Limb (tissue), 2 donors: ENCODE data around the gene ZNF469.

Experiments
- DNase-seq, 2 donors: peaks; one replicate each; pipeline ENCODE4 v3.0.0-alpha.2; 2016; ENCODE audit errors: extremely low spot score in 2 of 2

Gene ZNF469, protein sequence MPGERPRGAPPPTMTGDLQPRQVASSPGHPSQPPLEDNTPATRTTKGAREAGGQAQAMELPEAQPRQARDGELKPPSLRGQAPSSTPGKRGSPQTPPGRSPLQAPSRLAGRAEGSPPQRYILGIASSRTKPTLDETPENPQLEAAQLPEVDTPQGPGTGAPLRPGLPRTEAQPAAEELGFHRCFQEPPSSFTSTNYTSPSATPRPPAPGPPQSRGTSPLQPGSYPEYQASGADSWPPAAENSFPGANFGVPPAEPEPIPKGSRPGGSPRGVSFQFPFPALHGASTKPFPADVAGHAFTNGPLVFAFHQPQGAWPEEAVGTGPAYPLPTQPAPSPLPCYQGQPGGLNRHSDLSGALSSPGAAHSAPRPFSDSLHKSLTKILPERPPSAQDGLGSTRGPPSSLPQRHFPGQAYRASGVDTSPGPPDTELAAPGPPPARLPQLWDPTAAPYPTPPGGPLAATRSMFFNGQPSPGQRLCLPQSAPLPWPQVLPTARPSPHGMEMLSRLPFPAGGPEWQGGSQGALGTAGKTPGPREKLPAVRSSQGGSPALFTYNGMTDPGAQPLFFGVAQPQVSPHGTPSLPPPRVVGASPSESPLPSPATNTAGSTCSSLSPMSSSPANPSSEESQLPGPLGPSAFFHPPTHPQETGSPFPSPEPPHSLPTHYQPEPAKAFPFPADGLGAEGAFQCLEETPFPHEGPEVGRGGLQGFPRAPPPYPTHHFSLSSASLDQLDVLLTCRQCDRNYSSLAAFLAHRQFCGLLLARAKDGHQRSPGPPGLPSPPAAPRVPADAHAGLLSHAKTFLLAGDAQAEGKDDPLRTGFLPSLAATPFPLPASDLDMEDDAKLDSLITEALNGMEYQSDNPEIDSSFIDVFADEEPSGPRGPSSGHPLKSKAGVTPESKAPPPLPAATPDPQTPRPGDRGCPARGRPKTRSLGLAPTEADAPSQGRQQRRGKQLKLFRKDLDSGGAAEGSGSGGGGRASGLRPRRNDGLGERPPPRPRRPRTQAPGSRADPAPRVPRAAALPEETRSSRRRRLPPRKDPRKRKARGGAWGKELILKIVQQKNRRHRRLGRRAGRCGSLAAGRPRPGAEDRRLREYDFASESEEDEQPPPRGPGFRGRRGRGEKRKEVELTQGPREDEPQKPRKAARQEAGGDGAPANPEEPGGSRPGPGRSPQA (N-terminal part only)

DNA sequence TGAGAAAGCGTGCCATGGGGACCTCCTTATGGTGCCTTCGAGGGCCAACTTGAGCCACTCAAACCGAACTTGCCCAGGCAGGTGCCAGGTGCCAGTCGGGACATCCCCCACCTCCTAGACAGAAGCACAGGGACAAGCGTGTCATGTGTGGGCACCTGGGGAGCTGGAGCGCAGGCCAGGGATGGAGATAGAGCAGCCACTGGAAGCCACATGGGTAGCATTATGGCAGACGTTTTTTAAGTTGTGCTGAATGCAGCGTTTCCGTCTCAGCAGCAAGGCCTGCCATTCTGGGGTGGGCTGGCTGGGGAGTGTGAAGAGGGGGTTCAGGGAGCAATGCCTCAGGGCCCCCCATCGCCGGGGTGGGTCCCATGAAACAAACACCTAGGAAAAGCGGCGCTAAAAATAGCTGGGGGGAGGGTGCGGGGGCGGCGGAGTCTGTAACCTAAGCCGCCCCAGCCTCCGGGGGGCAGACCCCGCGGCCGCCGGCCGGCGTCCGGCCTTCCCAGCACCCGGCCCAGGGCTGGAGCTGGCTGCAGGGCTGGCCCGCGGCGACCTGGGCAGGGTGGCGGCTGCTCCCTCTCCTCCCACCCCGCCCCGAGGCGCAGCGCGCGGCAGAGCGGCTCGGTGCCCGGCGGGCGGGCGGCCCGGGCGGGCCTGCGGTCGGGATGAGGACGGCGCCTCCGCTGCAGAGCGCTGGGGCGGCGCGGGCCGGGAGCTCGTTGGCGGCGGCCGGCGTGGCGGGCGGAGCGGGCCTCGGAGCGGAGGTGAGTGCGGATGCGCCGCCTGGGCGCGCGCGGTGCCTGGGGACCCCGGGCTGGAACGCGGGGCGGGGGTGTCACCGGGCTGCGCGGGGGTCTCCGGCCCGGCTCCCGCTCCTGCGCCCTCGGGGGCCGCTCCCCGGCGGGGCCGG is at the start of gene ZNF469:
Gene ZNF469 (plus strand): TSS at position 469 of the 910 bp plus-strand sequence. CDS start 44,512 bp downstream, outside the sequence.
- DNase-seq, result peak in 1 of 2 donors; percentile 66

DNA sequence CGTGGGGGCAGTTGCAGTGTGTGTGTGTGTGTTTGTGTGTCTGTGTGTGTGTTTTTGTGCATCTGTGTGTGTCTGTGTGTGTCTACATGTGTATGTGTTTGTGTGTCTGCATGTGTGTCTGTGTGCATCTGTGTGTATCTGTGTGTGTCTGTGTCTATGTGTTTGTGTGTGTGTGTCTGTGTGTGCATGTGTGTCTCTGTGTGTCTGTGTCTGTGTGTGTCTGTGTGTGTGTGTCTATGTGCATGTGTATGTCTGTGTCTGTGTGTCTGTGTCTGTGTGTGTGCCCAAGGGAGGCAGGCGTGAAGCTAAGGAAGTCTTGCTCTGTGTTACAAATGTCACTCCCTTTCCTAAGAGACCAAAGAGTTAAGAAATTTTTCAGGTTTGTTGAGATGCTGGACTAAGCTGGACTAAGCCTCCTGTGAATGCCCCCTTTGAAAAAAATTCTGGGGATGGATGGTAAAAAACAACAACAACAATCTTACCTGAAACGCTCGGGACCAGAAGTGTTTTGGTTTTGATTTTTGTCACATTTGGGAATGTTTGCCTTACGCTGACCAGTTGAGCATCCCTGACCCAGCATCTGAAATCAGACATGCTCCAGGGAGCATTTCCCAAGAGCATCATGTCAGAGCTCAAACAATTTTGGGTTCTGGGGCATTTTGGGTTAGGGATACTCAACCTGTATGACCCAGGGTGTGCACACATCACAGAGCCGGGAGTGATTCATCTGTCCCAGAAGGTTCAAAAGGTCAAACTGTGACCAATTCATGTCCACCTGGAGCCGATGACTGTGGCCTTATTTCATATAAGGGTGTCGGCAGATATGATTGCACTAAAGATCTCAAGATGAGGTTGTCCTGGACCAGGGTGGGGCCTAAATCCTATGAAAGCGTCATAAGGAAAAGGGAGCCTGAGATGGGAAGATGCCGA is 48.6 kb upstream of the ZNF469 start:
- no peak for DNase-seq

DNA sequence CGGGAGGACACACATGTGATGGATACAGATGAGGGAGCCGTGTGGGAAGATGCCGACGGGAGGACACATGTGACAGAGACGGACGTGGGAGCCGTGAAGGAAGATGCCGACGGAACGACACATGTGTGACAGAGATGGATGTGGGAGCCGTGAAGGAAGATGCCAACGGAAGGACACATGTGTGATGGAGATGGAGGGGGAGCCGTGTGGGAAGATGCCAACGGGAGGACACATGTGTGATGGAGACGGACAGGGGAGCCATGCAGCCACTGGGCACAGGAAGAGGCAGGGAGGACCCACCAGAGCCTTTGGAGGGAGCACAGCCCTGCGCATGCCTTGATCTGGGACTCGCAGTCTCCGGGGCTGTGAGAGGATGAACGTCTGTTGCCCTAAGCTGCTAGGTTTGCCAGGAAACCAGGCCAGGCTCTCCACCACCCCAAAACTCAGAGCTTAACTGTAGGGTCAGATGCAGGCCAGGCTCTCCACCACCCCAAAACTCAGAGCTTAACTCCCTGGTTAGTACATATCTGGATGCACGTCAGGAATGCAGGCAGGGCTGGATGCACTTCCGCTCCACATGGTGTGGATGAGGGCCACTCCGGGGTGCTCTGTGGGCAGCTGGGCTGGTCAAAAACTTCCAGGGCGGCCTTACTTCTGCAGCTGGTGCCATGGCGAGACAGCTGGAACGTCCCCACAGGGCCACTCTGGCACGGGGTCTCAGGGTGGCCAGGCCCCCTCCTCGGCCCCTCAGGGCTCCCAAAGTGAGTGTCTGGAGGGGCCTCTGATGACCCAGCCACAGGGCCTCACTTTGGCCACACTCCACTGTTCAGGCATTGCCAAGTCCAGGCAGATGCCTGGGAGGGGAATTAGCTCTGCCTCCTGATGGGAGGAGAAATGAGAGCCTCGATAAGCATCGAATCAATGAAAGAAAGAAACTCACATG is 47.7 kb upstream of the ZNF469 start:
- no peak for DNase-seq

DNA sequence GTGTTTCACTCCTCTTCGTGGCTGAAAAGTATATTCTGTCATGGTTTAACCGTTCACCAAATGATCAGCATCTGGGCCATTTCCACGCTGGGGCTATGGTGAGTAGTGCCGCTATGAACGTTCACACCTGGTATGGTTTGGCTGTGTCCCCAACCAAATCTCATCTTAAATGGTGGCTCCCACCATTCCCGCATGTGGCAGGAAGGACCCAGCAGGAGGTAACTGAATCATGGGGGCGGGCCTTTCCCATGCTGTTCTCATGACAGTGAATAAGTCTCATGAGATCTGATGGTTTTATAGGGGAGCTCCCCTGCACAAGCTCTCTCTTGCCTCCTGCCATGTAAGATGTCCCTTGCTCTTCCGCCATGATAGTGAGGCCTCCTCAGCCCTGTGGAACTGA is 45.7 kb upstream of the ZNF469 start:
- no peak for DNase-seq

DNA sequence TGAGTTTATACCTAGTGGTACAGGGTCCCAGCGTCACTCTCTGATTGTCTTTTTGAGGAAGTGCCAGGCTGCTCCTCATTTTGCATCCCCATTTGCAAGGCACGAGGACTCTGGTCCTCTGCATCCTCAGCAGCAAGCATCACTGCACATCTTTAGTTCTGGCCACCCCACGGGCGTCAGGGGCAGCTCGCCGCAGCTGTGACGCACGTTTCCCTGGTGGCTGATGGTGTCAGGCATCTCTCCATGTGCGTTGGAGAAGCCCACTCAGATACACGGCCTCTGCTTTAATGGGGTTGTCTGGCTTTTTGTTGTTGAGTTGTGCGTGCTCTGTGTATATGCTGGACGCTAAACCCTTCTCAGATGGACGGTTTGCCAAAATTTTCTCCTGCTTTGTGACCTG is 45.2 kb upstream of the ZNF469 start:
- no peak for DNase-seq

DNA sequence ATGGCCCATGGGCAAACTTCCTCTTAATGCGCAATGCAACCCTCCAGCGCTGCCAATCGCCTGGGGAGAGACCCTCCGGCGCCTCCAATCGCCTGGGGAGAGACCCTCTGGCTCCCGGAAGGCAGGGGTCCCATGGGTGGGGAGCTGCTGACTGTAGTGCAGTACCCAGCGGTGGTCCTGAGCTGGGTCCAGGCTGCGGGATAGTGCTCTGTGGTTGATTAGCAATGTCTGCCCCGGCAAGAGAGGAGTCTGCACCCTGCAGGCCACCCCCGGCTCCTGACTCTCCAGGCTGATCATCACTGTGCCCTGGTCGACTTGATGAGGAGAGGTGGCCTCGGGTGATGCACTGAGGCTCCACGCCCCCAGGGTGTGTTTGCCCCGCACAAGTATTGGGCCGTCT is 44.6 kb upstream of the ZNF469 start:
- DNase-seq, result no peak

DNA sequence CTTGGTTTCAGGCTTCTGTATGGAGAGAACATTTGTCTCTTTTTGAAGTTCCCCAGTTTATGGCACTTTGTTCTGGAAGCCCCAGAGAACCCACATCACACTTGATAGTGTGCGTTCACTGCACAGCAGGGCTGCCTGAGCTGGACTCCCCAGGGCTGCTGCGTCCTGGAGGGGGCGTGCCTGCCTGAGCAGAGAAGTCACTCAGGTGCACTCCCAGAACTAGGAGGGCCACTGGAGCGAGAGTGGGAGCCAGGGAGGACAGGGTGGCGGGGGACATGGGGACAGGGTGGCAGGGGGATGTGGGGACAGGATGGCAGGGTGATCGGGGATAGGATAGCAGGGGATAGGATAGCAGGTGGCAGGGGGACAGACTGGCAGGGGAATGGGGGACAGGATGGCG is 43.9 kb upstream of the ZNF469 start:
- DNase-seq, result no peak

DNA sequence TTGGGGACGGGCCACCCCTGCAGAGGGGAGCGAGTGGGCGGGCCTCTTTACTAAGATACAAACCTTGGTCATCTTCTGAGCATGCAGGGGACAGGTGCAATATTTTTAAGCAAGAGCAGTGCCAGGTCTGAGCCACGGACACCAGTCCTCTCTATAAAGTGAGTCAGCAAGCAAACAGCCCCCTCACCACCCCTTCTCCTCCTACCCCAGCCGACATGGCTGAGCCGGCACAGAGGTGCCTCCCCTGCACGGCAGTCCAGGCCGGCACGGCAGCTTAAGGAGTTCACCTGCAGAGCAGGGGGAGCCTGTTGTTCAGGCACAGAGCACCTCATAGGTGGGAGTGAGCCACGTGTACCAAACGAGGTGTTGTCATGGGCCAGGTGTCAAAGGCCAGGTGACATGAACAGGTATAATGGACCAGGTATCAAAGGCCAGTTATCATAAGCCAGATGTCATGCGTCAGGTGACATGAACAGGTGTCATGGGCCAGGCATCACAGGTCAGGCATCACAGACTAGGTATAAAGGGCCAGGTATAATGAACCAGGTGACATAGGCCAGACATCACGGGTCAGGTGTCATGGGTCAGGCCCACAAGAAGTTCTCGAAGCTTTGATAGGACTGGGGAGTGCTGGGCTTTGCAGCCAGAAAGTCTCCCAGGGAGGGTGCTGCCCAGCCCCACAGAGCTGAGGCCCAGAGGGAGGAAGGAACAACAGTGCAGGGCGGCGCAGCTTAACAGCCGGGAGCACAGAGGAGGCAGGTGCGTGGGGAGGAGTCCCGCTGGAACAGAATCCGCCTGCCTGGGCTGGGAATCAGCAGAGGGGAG is 42.6 kb upstream of the ZNF469 start:
- no peak for DNase-seq

DNA sequence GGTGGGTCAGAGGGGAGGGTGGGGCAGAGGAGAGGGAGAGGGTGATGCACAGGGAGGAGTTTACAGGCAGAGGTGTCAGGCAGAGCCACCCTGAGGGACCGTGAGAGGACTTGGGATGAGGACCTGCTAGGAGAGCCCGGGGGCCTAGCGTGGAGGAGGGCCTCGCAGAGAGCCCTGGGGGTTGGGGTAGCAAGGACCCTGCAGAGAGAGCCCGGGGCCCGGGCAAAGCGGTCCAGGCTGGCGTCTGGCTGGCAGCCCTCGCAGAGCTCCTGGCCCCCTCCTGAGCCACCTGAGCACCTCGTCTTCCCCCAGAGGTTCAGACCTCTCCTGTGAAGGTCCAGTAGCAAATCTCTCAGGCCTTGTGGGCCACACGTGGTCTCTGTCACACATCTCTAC is 42.0 kb upstream of the ZNF469 start:
- no peak for DNase-seq

DNA sequence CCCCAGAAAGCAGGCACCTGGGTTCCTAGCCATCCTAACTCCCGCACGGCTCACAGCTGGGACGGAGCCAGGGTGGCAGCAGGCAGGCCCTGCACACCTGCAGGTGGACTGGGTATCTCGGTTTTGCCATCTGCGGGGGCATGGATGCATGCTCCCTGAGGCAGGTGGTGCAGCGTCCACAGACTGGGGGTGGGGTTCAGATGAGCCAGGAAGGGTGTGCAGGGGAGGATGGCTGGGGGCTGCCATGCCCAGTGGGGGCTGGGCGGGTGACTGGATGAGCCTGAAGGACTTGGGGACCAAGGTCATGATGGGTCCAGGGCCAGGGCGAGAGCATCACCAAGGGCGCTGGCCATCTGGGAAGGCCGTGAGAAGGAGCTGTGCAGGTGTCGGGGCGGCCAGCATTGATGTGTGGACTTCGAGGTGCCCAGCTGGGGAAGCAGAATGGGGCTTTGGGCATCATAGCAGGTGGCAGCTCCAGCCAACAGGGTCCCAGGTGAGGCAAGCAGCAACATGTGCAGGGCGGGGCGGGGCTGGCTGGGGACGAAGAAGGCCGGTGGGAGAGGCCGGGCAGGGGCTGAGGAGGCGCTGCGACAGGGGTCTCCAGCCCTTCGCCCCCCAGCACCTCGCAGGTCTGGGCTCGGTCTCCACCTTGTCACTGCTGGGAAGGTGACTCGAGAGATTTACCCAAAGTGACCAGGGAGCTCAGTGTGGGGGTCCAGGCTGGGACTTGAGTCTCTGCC is 41.0 kb upstream of the ZNF469 start:
- no peak for DNase-seq

DNA sequence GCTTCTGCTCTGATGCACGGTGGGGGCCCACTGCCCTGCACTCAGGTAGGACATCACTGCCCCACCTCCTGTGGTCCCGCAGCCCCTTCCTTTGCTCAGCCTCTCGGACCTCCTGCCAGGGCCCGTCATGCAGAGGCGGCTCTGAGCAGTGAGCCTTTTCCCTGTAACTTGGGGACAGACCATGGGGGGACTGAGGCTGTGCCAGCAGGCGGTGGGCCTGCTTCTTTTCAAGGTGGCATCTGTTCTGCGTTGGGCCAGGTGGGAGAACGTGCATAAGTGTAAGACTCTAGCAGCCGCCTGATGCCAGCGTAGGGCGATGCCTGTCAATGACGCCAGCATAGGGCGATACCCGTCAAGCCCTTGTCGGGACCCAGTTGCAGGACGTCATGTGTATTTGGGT is 40.3 kb upstream of the ZNF469 start:
- DNase-seq, result no peak

DNA sequence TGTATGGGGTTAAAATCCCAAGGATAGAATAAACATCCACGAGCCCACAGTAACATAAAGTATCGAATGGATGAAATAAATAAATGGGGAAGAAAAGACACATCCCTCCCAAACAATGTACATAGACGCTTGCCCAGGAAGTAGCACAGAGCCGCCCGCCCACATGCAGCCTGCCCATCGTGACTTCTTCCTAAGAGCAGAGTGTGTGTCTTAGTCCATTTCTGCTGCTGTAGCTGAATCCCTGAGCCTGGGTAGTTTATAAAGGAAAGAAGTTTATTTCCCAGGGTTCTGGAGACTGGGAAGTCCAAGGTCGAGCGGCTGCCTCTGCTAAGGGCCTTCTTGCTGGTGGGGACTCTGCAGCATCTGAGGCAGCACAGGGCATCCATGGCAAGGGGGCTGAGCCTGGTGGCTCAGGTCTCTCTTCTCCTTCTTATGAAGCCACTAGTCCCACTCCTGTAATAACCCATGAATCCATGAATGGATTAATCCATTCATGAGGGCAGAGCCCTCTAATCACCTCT is 39.4 kb upstream of the ZNF469 start:
- DNase-seq, result no peak

DNA sequence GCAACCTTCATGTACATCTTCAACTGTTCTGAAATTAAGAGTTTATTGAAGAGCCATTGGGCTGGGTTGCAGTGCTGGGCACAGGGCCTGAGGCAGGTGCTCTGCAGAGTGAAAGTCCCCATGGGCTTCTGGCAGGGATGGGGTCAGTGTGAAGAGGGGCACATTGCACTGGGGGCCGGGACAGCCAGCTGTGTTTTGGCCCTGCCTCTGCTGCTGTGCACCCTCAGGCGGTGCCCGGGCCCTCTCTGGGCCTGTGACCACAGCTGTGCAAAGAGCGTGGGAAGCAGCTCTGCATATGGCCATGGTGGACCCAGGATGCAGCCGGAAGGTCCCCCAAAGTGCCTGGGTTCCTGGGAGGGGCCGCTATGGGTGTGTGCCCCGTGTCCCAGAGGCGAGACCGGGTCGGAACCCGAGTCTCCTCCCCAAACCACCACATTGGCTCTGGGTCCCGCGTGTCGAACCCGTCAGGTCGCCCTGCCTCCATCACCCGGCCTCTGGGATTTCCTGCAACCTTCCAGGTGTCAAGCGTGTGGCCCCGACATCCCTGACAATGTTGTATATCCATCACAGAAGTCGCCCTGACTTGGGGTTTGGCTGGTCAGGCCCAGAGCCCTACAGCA is 38.2 kb upstream of the ZNF469 start:
- DNase-seq, result no peak

DNA sequence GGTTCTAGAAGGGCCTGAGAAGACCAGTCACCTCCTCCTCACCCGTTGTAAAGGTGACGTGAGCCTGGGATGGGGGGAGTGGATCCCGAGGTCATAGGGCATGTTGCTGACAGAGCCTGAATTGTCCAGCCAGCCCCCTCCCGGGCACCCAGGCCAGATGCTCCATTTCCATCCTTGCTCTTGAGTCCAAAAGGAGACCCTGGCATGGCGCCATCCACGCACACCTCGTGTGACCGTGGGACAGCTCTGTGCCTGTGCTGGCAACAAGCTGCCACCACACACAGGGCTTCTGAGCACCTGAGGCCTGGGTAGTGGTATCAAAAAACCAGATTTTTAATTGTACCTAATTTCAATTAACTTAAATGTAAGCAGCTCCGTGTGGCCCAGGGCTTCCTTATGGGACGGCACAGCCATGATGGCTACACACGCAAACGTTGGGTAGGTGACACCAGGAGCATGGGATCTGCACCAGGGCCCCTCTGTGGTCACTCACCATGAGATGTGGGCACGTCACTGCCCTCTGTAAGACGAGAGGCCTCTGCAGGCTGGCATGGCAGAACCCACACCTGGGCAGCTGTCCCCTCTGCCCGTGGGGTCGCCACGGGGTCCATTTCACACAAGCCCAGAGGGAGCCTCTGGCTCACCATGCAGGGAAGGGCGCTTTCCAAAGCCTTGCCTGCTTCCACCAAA is 37.6 kb upstream of the ZNF469 start:
- DNase-seq, result no peak

DNA sequence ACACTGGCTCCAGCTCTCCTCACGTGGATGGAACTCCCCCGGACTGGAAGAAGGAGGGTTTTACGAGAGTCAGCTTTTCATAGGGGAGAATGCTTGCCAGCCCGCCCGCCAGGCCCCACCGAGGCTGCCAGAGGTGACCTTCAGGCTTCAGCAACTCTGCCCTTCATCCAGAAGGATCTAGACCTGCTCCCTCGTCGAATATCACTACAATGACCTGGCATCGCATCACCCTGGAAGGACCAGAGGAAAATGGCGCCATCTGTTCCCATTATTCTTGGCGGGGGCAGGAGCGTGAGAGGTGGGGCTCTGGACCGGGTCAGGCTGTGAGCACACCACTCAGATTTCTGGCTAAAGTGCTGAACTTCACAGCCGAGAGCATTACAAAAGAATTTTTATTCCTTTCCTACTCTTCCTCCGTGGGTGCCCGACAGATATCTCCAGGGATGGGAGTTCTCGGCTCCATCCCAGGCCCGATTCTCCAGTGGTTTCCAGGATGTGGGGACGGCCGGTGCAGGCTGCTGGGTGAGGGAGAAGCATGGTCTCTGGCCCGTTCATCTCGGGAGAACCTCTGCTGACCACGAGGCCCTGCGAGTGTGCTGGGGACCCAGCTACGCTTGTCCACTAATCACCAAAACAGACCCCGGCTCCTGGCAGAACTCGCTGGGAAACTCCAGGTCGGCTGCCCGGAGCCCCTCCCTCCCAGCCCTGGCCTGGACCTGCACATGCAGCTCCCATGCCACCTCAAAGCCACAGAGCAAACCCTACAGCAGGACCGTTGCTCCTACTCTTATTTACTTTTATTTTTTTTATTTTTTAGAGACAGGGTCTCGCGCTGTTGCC is 36.8 kb upstream of the ZNF469 start:
- DNase-seq, result no peak
